Measurements from ENCODE around the gene HADHA.

Gene HADHA

DNA sequence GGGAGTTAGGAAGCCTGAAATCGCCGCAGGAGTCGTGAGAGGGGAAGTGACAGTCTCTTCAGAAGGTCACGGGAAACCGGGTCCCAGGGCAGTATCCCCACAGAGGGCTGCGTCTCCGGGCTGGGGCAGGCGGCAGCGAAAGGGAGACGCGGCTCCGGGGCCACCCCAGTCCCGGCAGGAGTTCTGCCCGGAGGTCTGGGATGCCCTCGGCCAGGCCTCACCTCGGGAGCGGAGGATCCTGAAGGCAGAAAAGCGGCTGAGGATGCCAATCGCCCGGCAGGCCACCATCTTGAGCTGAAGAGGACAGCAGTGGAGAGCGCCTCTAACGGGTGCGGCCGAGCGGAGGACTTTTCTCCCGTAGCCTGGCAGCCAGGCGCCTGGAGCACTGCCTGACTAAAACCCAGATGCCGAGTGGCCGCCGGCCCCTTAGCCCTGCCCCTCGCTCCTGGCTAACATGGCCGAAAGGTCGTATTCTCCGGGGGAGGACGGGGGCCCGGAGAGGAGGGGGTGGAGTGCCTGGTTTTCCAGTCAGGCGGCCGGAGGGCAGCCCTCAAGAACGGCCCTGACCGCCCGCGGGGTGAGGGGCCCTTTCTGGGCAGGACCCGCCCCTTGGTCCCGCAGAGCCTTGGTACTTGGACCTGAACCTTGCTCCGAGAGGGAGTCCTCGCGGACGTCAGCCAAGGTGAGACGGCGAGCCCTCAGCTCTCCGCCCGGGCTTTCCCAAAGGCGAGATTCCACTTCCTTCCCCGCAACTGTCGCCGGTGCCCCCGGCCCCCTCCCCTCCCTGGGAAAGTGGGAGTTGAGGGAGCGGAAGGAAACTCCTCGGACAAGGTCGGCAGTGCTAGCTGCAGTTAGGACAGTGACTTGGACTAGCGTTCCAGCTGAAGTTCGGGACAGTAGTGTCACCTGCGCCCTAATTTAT, at the start of gene HADHA, which contains the start of gene HADHB:
Gene HADHA (minus strand): TSS at position 324 of the 922 bp plus-strand sequence. CDS start 36 bp downstream, at position 288.
Gene HADHB (plus strand): TSS at position 631 of the 922 bp plus-strand sequence. CDS start 9,316 bp downstream, outside the sequence.
- ChIA-PET CTCF (interaction anchor here (0.9 to 3.5 kb wide), 9 partner anchors 9 to 254 kb away, joined by 3 to 16 read pairs (median 3); no protein-coding TSS in a partner anchor), POLR2A (interaction anchor here (0.7 to 1.0 kb wide), 2 partner anchors 15 to 71 kb away, joined by 3 to 6 read pairs; partner anchors contain the start of gene GAREM2)
- TF ChIP-seq CTCF (IDR thresholded peaks at IDR 0.05; ENCODE audit: control extremely low read depth, extremely low read depth, low read depth, missing control alignments): peak; percentile 23
- peak; percentile 90 for DNase-seq (ENCODE audit: extremely low spot score)

- ChIA-PET CTCF (no interaction called here), POLR2A (no interaction called here)
- no peak for TF ChIP-seq CTCF (IDR thresholded peaks at IDR 0.05; ENCODE audit: control extremely low read depth, extremely low read depth, low read depth, missing control alignments)
- no peak for DNase-seq (ENCODE audit: extremely low spot score)
These were observed 48.2 kb upstream of the HADHA start for GRCh38 chr2:26292646-26293045.

DNA sequence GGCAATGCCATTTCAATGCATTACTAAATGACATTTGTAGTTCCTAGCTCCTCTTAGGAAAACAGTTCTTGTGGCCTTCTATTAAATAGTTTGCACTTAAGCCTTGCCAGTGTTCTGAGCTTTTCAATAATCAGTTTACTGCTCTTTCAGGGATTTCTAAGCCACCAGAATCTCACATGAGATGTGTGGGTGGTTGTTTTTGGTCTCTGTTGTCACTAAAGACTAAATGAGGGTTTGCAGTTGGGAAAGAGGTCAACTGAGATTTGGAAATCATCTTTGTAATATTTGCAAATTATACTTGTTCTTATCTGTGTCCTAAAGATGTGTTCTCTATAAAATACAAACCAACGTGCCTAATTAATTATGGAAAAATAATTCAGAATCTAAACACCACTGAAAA, 45.6 kb upstream of the HADHA start:
- no peak for DNase-seq (ENCODE audit: extremely low spot score)
- CTCF ChIA-PET: interaction anchor here (1.3 kb wide), 2 partner anchors 8 to 59 kb away, joined by 3 to 4 read pairs; no protein-coding TSS in a partner anchor
- TF ChIP-seq CTCF (IDR thresholded peaks at IDR 0.05; ENCODE audit: control extremely low read depth, extremely low read depth, low read depth, missing control alignments): no peak
- POLR2A ChIA-PET: no interaction called here

DNA sequence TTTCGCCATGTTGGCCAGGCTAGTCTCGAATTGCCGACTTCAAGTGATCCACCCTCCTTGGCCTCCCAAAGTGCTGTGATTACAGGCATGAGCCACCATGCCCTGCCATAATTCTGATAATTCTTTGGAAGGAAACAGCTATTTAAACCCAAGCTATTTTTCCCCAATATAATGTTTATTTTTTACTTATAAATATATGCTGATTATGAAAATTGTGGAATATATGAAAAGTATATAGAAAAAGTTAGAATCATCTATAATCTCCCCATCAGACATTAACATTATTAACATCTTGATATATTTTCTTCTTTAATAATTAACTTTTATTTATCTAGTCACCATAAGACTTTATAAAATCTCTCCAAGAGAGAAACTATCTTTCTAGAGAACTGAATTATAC, 41.5 kb upstream of the HADHA start:
- ChIA-PET CTCF (interaction anchor here (1.4 kb wide), 1 partner anchor 45 kb away, joined by 3 read pairs; no protein-coding TSS in a partner anchor), POLR2A (no interaction called here)
- no peak for DNase-seq (ENCODE audit: extremely low spot score)
- no peak for TF ChIP-seq CTCF (IDR thresholded peaks at IDR 0.05; ENCODE audit: control extremely low read depth, extremely low read depth, low read depth, missing control alignments)

DNA sequence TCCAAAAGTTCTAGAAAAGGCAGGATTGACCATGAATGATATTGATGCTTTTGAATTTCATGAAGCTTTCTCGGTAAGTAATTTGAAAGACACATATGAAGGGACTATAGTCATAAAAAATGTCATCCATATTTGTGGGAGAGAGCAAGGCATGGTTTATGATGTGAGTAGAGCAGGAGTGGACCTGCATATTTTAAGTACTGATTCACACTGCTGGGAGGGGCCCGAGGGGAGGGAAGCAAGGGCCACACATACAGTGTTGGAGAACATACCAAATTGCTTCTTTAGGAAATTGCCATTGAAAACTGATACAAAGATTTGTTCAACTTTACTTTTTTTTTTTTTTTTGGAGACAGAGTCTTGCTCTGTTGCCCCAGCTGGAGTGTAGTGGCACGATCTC, 39.7 kb upstream of the HADHA start:
- POLR2A ChIA-PET: no interaction called here
- no peak for TF ChIP-seq CTCF (IDR thresholded peaks at IDR 0.05; ENCODE audit: control extremely low read depth, extremely low read depth, low read depth, missing control alignments)
- DNase-seq (ENCODE audit: extremely low spot score): no peak
- CTCF ChIA-PET: no interaction called here

DNA sequence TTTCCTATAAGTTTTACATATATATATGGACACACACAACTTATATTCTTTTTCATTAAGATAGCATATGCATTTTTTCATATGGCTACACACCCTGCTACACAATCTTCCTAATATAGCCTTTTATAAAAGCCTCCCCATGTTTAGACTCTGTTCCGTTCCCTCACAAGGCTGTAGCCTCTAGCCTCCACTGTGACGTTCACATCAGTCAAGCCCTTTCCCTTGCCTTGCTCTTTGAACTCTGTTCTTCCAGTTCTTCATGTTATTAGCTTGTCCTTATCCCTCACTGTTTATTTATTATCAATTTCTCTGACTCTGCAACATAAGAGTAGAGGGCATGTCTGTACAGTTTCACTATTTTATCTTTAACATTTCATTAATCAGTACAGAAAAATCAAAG, 39.2 kb upstream of the HADHA start:
- POLR2A ChIA-PET: no interaction called here
- CTCF ChIA-PET: no interaction called here
- no peak for TF ChIP-seq CTCF (IDR thresholded peaks at IDR 0.05; ENCODE audit: control extremely low read depth, extremely low read depth, low read depth, missing control alignments)
- no peak for DNase-seq (ENCODE audit: extremely low spot score)

Measured in GM10248 (cell line).